ENCODE results near the gene TRAT1. TPM values are rescaled to one million over a fixed set of nuclear protein-coding genes. Genes with fewer than 3 reads are reported as not detected.
"Not testable (repeated sequence)": the region's sequence is repeated elsewhere in the genome, so short reads cannot be mapped to it uniquely, and the experiment has no call there.

Gene TRAT1
- total RNA-seq, 1 donor from 2014 or later, result not detected

DNA sequence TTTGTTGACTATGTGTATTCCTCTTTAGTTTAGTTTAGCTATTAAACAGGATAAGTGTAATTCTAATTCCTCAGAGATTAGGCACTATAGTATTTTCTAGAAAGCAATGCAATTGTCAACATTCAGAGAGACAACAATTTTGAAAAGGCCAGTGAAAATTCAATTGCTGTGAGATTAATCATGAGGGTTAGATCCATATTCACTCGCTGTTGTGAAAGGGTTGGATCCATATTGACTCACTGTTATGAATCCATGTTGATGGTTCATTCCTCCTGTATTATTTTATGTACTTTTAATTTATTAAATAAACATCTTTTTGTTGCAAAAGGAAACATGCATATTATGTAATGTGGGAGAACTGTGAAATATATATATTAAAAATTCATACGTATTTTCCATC lies 641 bp downstream of the TRAT1 start:
- TF ChIP-seq, protein P1, sequence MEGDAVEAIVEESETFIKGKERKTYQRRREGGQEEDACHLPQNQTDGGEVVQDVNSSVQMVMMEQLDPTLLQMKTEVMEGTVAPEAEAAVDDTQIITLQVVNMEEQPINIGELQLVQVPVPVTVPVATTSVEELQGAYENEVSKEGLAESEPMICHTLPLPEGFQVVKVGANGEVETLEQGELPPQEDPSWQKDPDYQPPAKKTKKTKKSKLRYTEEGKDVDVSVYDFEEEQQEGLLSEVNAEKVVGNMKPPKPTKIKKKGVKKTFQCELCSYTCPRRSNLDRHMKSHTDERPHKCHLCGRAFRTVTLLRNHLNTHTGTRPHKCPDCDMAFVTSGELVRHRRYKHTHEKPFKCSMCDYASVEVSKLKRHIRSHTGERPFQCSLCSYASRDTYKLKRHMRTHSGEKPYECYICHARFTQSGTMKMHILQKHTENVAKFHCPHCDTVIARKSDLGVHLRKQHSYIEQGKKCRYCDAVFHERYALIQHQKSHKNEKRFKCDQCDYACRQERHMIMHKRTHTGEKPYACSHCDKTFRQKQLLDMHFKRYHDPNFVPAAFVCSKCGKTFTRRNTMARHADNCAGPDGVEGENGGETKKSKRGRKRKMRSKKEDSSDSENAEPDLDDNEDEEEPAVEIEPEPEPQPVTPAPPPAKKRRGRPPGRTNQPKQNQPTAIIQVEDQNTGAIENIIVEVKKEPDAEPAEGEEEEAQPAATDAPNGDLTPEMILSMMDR (IDR thresholded peaks at IDR 0.05), result no peak
- intact Hi-C loops (cut with micrococcal nuclease), result no loop called here
- Mint-ChIP-seq H3K27me3 (peaks cover 6% of the 10 kb centered on the region), H3K36me3 (ENCODE audit: low read depth) (no peaks in the 10 kb centered on the region), H3K4me3 (no peak overlapping the region), H3K9me3 (no peaks in the 10 kb centered on the region), H3K27ac (no peak overlapping the region), H3K4me1 (no peaks in the 10 kb centered on the region)
- ATAC-seq (ENCODE audit: low read depth), result no peak
- ChIA-PET CTCF (no interaction called here), POLR2A (no interaction called here)
- no peak for DNase-seq

DNA sequence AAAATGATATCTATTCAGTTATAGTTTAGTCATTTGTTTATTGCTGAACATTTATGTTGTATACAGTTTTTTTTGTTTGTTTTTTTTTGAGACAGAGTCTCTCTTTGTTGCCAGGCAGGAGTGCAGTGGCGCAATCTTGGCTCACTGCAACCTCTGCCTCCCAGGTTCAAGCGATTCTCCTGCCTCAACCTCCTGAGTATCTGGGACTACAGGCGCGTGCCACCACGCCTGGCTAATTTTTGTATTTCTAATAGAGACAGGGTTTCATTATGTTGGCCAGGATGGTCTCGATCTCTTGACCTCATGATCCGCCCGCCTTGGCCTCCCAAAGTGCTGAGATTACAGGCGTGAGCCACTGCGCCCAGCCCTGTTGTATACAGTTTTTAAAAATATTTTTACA lies 1.2 kb downstream of the TRAT1 start:
- POLR2A ChIA-PET; H3K27ac Mint-ChIP-seq; H3K9me3 Mint-ChIP-seq; ATAC-seq (ENCODE audit: low read depth); DNase-seq; H3K4me3 Mint-ChIP-seq; H3K4me1 Mint-ChIP-seq; CTCF ChIA-PET; intact Hi-C loops (cut with micrococcal nuclease); H3K27me3 Mint-ChIP-seq; H3K36me3 Mint-ChIP-seq (ENCODE audit: low read depth): not testable (repeated sequence)

DNA sequence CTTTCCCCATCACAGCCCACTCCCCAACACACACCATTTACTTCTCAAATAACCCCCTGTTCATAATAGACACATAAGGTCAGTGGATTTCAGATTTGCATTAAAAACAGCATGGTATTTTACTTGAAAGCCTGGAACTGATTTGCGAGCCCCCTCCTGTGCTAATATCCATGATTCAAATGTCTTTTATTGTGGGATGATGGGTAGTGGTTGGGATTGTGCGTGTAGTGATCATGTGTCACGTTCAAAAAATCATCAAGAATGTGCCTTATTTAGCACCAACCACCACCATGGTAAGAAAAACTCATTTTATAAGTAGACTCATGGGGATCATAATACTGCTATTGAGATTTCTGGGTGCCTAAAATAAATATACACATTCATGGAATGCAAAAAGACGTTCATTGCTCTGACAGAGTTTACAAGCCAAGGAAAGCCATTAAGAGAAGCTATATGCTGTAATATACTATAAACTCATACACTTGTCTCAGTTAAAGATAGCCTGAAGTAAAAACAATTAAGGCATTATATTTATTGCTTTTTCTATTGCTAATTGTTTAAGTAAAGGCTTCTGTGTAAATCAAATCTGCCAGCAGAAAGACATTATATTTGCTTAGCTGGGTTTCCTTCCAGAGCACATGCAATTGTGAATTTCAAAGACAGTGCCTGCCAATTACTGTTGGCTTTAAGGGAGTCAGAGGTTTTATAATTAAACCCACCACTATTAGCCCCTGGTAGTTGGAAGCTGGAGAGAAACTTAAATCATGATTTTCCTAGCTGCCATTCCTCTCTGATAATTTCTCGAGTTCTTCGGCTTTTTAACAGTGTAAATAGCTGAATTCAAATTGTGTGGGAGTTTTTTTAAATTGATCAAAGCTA lies 4.0 kb downstream of the TRAT1 start:
- Mint-ChIP-seq H3K27ac (no peak overlapping the region), H3K36me3 (ENCODE audit: low read depth) (no peaks in the 10 kb centered on the region), H3K4me1 (no peaks in the 10 kb centered on the region), H3K27me3 (no peaks in the 10 kb centered on the region), H3K4me3 (no peak overlapping the region), H3K9me3 (no peaks in the 10 kb centered on the region)
- intact Hi-C loops (cut with micrococcal nuclease), result no loop called here
- POLR2A ChIA-PET, result no interaction called here
- no peak for DNase-seq
- TF ChIP-seq, protein P1 (IDR thresholded peaks at IDR 0.05), result no peak
- ATAC-seq (ENCODE audit: low read depth), result no peak
- CTCF ChIA-PET, result interaction anchor here (1.6 kb wide), 1 partner anchor 89 kb away, joined by 3 read pairs; no protein-coding TSS in a partner anchor

DNA sequence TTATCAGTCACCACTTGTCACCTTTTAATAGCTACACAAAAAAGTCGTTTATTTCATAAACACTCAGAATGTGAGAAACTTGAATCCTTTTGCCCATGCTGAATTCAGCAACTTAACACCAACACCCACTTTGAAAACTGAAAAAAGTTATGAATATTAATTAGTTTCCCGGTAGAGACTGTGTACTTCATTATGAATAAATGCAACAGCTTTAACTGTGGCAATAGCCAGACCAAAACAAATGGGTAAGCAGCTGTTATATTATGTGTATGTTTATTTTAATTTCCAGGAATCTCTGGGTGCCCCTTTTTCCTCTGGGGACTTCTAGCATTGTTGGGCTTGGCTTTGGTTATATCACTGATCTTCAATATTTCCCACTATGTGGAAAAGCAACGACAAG lies 7.8 kb downstream of the TRAT1 start:
- TF ChIP-seq, protein P1 (IDR thresholded peaks at IDR 0.05), result no peak
- Mint-ChIP-seq H3K27me3 (no peaks in the 10 kb centered on the region), H3K4me1 (no peaks in the 10 kb centered on the region), H3K27ac (no peak overlapping the region), H3K9me3 (no peaks in the 10 kb centered on the region), H3K4me3 (no peak overlapping the region), H3K36me3 (ENCODE audit: low read depth) (no peaks in the 10 kb centered on the region)
- POLR2A ChIA-PET, result no interaction called here
- CTCF ChIA-PET, result no interaction called here
- intact Hi-C loops (cut with micrococcal nuclease), result no loop called here
- DNase-seq (no peak), ATAC-seq (ENCODE audit: low read depth) (no peak)

DNA sequence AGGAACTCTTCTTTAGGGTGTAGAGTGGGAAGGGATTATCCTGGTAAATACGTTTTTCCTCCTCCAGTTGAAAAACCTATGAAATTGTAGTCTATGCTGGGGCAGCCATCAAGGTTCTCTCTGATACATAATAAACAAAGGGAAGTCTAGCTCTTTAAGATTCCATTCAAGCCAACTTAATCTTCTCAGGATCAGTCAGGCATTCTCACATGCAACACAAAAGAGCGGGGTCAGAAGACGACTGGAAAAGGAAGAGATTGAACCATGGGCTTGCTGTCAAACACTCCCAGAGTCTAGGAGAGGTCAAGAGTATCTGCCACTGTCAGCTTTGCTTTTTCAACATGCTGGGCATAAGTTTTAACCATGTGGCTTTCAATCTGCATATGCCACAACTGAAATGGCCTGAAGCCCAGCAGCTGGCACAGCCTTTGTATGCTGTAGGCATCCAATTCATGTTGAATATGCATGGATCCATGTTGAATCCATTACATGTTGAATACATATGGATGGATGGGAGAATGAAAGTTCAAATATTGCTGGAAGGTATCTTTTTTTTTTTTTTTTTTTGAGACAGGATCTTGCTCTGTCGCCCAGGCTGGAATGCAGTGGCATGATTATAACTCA lies 8.5 kb downstream of the TRAT1 start:
- no peaks in the 10 kb centered on the region for H3K4me1 Mint-ChIP-seq
- H3K4me3 Mint-ChIP-seq, result no peak overlapping the region
- ChIA-PET CTCF (interaction anchor here (0.6 kb wide), 1 partner anchor 9 kb away, joined by 4 read pairs; no protein-coding TSS in a partner anchor), POLR2A (no interaction called here)
- TF ChIP-seq, protein P1 (IDR thresholded peaks at IDR 0.05), result no peak
- no peak overlapping the region for H3K27ac Mint-ChIP-seq
- H3K9me3 Mint-ChIP-seq, result no peaks in the 10 kb centered on the region
- intact Hi-C loops (cut with micrococcal nuclease), result no loop called here
- no peaks in the 10 kb centered on the region for H3K36me3 Mint-ChIP-seq (ENCODE audit: low read depth)
- ATAC-seq (ENCODE audit: low read depth) (no peak), DNase-seq (no peak)
- peaks cover under 1% of the 10 kb centered on the region for H3K27me3 Mint-ChIP-seq

All from activated B cell treated with CpG ODN at 0.5 μM for 24 hours (primary cell).